K562 (cell line): ENCODE data around the gene BBLN. TPM values are rescaled to one million over a fixed set of nuclear protein-coding genes. Genes with fewer than 3 reads are reported as not detected.
A peak's percentile ranks its signal among the peaks of the same experiment; 100 is the strongest.

Experiments
- EP400 ChIP-seq: fragments of 450-650 bp; IDR thresholded peaks from 2 replicates; pipeline ENCODE4 v1.6.1; 2017; ENCODE audit warnings: antibody characterized with exemption, mild to moderate bottlenecking, moderate library complexity
- ETV1 ChIP-seq: fragments of 450-650 bp; conservative IDR thresholded peaks from 2 replicates; pipeline ENCODE4 v1.6.1; 2016; ENCODE audit warnings: missing genetic modification characterization, control low read depth, low read depth, missing compliant biosample characterization
- HDGF ChIP-seq: fragments of 450-650 bp; IDR thresholded peaks from 2 replicates; pipeline ENCODE4 v1.6.1; 2016
- LCOR ChIP-seq: sonication (generic); formaldehyde crosslinking; IDR thresholded peaks from 2 replicates; pipeline ENCODE4 v1.8.0; 2022; ENCODE audit warnings: mild to moderate bottlenecking, missing genetic modification reagents
- RAD51 ChIP-seq: fragments of 450-650 bp; IDR thresholded peaks from 2 replicates; pipeline ENCODE4 v1.7.1; 2016; ENCODE audit warnings: low read depth, mild to moderate bottlenecking, borderline replicate concordance
- RFX7 ChIP-seq: fragments of 250-450 bp; sonication (Bioruptor Pico); IDR thresholded peaks from 2 replicates; pipeline ENCODE4 v1.5.1; 2021; ENCODE audit warnings: mild to moderate bottlenecking
- RUNX1 ChIP-seq: sonication (generic); IDR thresholded peaks from 2 replicates; pipeline ENCODE4 v1.6.1; 2016; ENCODE audit warnings: antibody characterized with exemption, low read depth
- SMARCE1 ChIP-seq: fragments of 450-650 bp; IDR thresholded peaks from 2 replicates; pipeline ENCODE4 v1.7.1; 2016; ENCODE audit warnings: mild to moderate bottlenecking
- U2AF1 ChIP-seq: fragments of 200-400 bp; formaldehyde crosslinking; optimal IDR thresholded peaks from 2 replicates; pipeline ENCODE3; 2017; ENCODE audit warnings: mild to moderate bottlenecking, low read depth, low read length, moderate library complexity
- ZNF384 ChIP-seq: IDR thresholded peaks from 2 replicates; pipeline ENCODE4 v1.6.1; 2012; ENCODE audit warnings: low read depth, low read length, improper control_type of control experiment
- ZNF444 ChIP-seq: fragments of 250-450 bp; sonication (Bioruptor Pico); IDR thresholded peaks from 2 replicates; pipeline ENCODE4 v1.4.0; 2020; ENCODE audit warnings: mild to moderate bottlenecking, moderate library complexity
- polyA plus RNA-seq, 8 experiments: library from polyadenylated mRNA; depleted of rRNA in 4 of 8; stranded (reverse) in 5 of 8; unstranded in 3 of 8; fragments of >200 nt; fragmentation: Nextera tagmentation in 2 of 8; fragmentation: Illumina TruSeq in 1 of 8; extraction: Ambion mirVana in 2 of 8; extraction: Trizol in 1 of 8; gene quantifications; 2 replicates each; pipeline versions ENCODE4 v1.2.1 to v1.2.3, GENCODE V29; 2011 to 2014; ENCODE audit warnings: inconsistent platforms in 1 of 8, missing spikeins in 1 of 8
- total RNA-seq, 7 experiments: library from RNA; depleted of rRNA in 6 of 7; stranded (reverse); fragments of >200 nt in 6 of 7; fragmentation: Illumina TruSeq in 2 of 7; extraction: Trizol in 2 of 7; gene quantifications; 2 replicates each; pipeline versions ENCODE4 v1.2.1 to v1.2.3, GENCODE V29; 2011 to 2021; ENCODE audit warnings: low replicate concordance in 1 of 7
- TF ChIP-seq, protein P1 (sequence below): fragments of 450-650 bp; IDR thresholded peaks from 2 replicates; pipeline ENCODE4 v1.7.1; 2018; ENCODE audit warnings: mild to moderate bottlenecking, low read depth; ENCODE audit not compliant: partially characterized antibody
- TF ChIP-seq, protein P2 (sequence below): fragments of 450-650 bp; formaldehyde crosslinking; IDR thresholded peaks from 2 replicates; pipeline ENCODE4 v1.4.0; 2022; ENCODE audit warnings: missing genetic modification characterization
- TF ChIP-seq, protein P3 (sequence below), 2 experiments: IDR thresholded peaks; 2 replicates each; pipeline ENCODE4 v1.6.1; 2012; ENCODE audit warnings: improper control_type of control experiment in 2 of 2, low read depth in 2 of 2, low read length in 2 of 2, borderline replicate concordance in 1 of 2
- TF ChIP-seq, protein P4 (sequence below), 3 experiments: IDR thresholded peaks in 2 of 3; conservative IDR thresholded peaks in 1 of 3; 2 replicates each; pipeline ENCODE4 v1.5.1; 2011 to 2012; ENCODE audit warnings: low read length in 3 of 3, mild to moderate bottlenecking in 3 of 3, control low read depth in 2 of 3, improper control_type of control experiment in 1 of 3, inconsistent platforms in 1 of 3, low read depth in 1 of 3, mixed read lengths in 1 of 3, moderate library complexity in 1 of 3; ENCODE audit not compliant: insufficient read depth in 2 of 3

Gene BBLN
- total and polyA plus RNA-seq, 9 of the 15 experiments (the other 6 are each of a cell fraction or from before 2014, with no cell fraction given): 4.2 to 331 (median 87.1) TPM

DNA sequence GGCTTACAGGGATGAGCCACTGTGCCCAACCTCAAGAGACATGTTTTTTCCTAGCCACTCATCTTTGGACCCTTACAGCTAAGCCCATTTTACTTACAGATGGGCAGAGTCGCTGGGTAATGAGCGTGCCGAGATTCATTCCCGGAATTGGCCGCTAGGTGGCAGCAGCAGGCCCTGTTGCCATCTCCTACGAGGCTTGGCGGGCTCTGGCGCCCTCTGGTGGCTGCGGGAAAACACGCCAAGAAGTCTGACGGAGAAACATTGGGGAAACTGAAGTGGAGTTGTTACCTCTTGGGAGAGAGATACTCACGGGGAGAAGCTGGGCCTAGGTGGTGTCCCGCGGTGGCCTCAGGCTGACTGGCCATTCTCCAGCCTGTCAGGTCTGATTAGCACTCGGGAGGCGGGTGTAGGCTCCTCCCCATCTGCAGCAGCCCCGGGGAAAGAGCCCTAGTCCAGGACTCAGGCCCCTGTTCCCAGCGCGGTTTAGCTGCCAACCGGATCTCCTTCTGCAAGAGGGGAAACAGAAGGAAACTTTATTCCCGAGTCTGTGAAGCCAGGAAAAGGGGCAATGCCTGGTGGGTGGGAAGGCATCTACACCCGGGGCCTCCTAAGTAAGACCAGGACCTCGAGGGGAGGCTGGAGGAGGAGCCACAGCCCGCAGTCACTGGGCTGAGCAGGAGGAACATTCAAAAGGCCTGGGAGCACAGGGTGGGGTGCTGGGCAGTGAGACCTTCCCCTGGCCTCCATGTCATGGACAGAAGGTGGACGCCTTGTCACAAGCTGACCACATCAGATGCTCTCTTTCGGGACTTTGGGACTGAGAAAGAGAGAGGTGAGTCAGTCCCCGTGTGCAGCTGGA lies 42.2 kb upstream of the BBLN start (continued):
- TF ChIP-seq, protein P1, sequence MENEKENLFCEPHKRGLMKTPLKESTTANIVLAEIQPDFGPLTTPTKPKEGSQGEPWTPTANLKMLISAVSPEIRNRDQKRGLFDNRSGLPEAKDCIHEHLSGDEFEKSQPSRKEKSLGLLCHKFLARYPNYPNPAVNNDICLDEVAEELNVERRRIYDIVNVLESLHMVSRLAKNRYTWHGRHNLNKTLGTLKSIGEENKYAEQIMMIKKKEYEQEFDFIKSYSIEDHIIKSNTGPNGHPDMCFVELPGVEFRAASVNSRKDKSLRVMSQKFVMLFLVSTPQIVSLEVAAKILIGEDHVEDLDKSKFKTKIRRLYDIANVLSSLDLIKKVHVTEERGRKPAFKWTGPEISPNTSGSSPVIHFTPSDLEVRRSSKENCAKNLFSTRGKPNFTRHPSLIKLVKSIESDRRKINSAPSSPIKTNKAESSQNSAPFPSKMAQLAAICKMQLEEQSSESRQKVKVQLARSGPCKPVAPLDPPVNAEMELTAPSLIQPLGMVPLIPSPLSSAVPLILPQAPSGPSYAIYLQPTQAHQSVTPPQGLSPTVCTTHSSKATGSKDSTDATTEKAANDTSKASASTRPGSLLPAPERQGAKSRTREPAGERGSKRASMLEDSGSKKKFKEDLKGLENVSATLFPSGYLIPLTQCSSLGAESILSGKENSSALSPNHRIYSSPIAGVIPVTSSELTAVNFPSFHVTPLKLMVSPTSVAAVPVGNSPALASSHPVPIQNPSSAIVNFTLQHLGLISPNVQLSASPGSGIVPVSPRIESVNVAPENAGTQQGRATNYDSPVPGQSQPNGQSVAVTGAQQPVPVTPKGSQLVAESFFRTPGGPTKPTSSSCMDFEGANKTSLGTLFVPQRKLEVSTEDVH: peak; percentile 69
- TF ChIP-seq, protein P2, sequence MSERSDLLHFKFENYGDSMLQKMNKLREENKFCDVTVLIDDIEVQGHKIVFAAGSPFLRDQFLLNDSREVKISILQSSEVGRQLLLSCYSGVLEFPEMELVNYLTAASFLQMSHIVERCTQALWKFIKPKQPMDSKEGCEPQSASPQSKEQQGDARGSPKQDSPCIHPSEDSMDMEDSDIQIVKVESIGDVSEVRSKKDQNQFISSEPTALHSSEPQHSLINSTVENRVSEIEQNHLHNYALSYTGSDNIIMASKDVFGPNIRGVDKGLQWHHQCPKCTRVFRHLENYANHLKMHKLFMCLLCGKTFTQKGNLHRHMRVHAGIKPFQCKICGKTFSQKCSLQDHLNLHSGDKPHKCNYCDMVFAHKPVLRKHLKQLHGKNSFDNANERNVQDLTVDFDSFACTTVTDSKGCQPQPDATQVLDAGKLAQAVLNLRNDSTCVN: no peak
- peak; percentile 70 for TF ChIP-seq ZNF384
- no peak for TF ChIP-seq RAD51
- TF ChIP-seq RFX7 (CRISPR knock-in tag): no peak
- no peak for TF ChIP-seq HDGF
- no peak for TF ChIP-seq EP400
- TF ChIP-seq U2AF1: no peak
- TF ChIP-seq ZNF444 (CRISPR knock-in tag): no peak
- TF ChIP-seq, protein P3, sequence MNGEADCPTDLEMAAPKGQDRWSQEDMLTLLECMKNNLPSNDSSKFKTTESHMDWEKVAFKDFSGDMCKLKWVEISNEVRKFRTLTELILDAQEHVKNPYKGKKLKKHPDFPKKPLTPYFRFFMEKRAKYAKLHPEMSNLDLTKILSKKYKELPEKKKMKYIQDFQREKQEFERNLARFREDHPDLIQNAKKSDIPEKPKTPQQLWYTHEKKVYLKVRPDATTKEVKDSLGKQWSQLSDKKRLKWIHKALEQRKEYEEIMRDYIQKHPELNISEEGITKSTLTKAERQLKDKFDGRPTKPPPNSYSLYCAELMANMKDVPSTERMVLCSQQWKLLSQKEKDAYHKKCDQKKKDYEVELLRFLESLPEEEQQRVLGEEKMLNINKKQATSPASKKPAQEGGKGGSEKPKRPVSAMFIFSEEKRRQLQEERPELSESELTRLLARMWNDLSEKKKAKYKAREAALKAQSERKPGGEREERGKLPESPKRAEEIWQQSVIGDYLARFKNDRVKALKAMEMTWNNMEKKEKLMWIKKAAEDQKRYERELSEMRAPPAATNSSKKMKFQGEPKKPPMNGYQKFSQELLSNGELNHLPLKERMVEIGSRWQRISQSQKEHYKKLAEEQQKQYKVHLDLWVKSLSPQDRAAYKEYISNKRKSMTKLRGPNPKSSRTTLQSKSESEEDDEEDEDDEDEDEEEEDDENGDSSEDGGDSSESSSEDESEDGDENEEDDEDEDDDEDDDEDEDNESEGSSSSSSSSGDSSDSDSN (IDR thresholded peaks at IDR 0.05; ENCODE audit: borderline replicate concordance in 1 of 2, low read depth in 2 of 2, low read length in 2 of 2): 0 out of 4 replicates have a peak, but pooled peaks of 1 of the 2 experiments have one; percentile 31
- no peak; the same call in 1 of the 2 replicates for TF ChIP-seq RUNX1
- TF ChIP-seq SMARCE1: no peak
- peak; percentile 78 for TF ChIP-seq LCOR
- TF ChIP-seq, protein P4, sequence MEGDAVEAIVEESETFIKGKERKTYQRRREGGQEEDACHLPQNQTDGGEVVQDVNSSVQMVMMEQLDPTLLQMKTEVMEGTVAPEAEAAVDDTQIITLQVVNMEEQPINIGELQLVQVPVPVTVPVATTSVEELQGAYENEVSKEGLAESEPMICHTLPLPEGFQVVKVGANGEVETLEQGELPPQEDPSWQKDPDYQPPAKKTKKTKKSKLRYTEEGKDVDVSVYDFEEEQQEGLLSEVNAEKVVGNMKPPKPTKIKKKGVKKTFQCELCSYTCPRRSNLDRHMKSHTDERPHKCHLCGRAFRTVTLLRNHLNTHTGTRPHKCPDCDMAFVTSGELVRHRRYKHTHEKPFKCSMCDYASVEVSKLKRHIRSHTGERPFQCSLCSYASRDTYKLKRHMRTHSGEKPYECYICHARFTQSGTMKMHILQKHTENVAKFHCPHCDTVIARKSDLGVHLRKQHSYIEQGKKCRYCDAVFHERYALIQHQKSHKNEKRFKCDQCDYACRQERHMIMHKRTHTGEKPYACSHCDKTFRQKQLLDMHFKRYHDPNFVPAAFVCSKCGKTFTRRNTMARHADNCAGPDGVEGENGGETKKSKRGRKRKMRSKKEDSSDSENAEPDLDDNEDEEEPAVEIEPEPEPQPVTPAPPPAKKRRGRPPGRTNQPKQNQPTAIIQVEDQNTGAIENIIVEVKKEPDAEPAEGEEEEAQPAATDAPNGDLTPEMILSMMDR (IDR thresholded peaks at IDR 0.05 in 2 of 3, conservative IDR thresholded peaks at IDR 0.05 in 1 of 3; ENCODE audit: insufficient read depth in 2 of 3, low read depth in 1 of 3, low read length in 3 of 3): peak; percentile 100
- TF ChIP-seq ETV1 (tag): no peak
